H1 (cell line): ENCODE measurements around the gene EPB41L1. TPM values are rescaled to one million over a fixed set of nuclear protein-coding genes. Genes with fewer than 3 reads are reported as not detected.

ENCODE experiments used
- ATF3 ChIP-seq: IDR thresholded peaks from 2 replicates; pipeline ENCODE4 v1.6.1; 2011; ENCODE audit warnings: low read depth, mild to moderate bottlenecking, low read length; ENCODE audit not compliant: insufficient read depth
- CHD7 ChIP-seq: fragments of 300-600 bp; sonication (generic); IDR thresholded peaks from 2 replicates; pipeline ENCODE4 v1.7.1; 2012; ENCODE audit warnings: low read length, moderate library complexity, mild to moderate bottlenecking, inconsistent platforms; ENCODE audit not compliant: insufficient replicate concordance
- NANOG ChIP-seq: IDR thresholded peaks from 2 replicates; pipeline ENCODE4 v1.6.1; 2011; ENCODE audit warnings: low read length, low read depth, mild to moderate bottlenecking, inconsistent platforms; ENCODE audit not compliant: insufficient read depth, poor library complexity, severe bottlenecking
- polyA plus RNA-seq, 7 experiments: library from polyadenylated mRNA; depleted of rRNA in 3 of 7; stranded (reverse) in 5 of 7; unstranded in 2 of 7; fragments of >200 nt in 5 of 7; fragments of 200-250 nt in 2 of 7; gene quantifications; 1 replicate in 5 of 7; 2 replicates in 1 of 7; 4 replicates in 1 of 7; pipeline versions ENCODE4 v1.2.1 to v1.2.3, GENCODE V29; 2011 to 2013; ENCODE audit warnings: missing spikeins in 2 of 7, mixed read lengths in 2 of 7
- total RNA-seq: library from RNA; stranded (reverse); fragmentation: NEBNext Ultra II Directional; extraction: Animal tissue kit (Norgen Biotek cat#: 25700); gene quantifications from 2 replicates; pipeline ENCODE4 v1.2.1, GENCODE V29; 2021

Gene EPB41L1
- total and polyA plus RNA-seq, 2 of the 8 experiments (the other 6 are each of a cell fraction or from before 2014, with no cell fraction given), result 14.8 to 36.0 TPM

- TF ChIP-seq CHD7 (no peak), NANOG (no peak), ATF3 (no peak)
Observed at GRCh38 chr20:36135159-36135558, 19.4 kb upstream of the EPB41L1 start (continued).
